Mammary epithelial cell (primary cell): ENCODE data around the gene OGA.

ENCODE experiments used
- CTCF ChIP-seq, 2 donors: IDR thresholded peaks in 1 of 2; conservative IDR thresholded peaks in 1 of 2; 2 replicates each; pipeline ENCODE4 v1.5.1; 2011 to 2012; ENCODE audit warnings: inconsistent platforms in 2 of 2, low read length in 2 of 2, mild to moderate bottlenecking in 2 of 2, control low read depth in 1 of 2, low read depth in 1 of 2; ENCODE audit not compliant: insufficient read depth in 1 of 2; ENCODE audit errors: extremely low read depth in 1 of 2
- EZH2 ChIP-seq: IDR thresholded peaks from 2 replicates; pipeline ENCODE4 v1.6.1; 2012; ENCODE audit warnings: low read length, inconsistent platforms, borderline replicate concordance

DNA sequence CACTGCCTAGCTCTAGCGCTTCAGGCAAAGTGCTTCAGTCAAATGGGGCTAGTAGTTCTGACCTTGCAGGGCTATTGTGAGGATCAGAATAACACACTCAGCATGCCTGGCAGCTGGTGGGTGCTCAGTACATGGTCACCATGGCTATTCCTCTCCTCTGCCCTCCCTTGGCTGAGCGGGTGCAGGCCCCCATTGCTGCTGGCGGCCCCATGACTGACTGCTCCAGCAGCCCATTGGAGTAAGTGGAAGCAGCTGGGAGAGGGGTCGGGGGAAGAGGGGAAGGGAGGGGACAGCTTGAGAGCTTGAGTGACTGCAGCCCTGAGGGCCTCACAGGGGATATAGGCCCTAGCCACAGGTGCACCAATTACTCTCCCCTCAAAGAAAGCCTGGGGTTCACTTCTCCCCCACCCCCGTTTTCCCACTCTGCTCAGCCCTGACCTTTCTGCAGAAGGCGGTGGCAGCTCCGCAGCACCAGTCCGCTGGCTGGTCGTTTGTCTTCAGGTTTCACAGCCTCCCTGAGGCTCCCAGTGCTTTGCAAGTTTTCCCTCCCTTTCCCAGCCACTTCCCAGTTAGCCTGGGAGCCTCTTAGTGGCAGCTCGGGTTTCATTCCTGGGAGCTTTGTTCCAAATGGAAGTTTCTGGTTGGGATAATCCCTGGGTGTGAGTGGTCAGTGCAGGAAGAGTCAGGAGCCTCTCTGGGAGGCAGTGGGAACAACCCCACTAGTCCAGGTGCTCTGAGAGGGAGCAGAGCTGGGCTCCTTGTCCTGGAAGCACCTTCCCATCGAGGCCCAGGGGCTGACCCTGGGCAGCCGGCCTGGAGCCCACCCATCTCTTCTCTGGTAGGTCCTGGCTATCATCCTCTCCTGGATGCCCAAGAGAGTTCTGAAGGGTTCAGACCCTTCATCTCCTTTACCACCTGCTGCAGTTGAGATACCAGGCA, 58.7 kb downstream of the OGA start:
- TF ChIP-seq CTCF (conservative IDR thresholded peaks at IDR 0.05 in 1 of 2, IDR thresholded peaks at IDR 0.05 in 1 of 2; ENCODE audit: extremely low read depth in 1 of 2, insufficient read depth in 1 of 2, low read depth in 1 of 2, low read length in 2 of 2) (no peak), EZH2 (no peak)
